A673 (cell line): ENCODE results near the gene ANKRD11. TPM values are rescaled to one million over a fixed set of nuclear protein-coding genes. Genes with fewer than 3 reads are reported as not detected.
"Not testable (repeated sequence)": the region's sequence is repeated elsewhere in the genome, so short reads cannot be mapped to it uniquely, and the experiment has no call there.

ENCODE experiments used
- BruUV-seq: library from RNA; stranded (reverse); fragments of 400-500 nt; replicated peaks from 2 replicates; lab custom pipeline; 2021; lab: Mats Ljungman, UMichigan
- CTCF ChIA-PET: fragments of 300-600 bp; sonication (Branson Sonifier 250); formaldehyde crosslinking; loops from one replicate; lab custom pipeline; 2022; ENCODE audit warnings: antibody characterized with exemption; lab: Charles Lee
- POLR2A ChIA-PET: fragments of 300-600 bp; sonication (Branson Sonifier 250); formaldehyde crosslinking; loops from one replicate; lab custom pipeline; 2022; ENCODE audit warnings: antibody characterized with exemption; ENCODE audit not compliant: low non-redundant PET; lab: Charles Lee
- DNase-seq: peaks from one replicate; pipeline ENCODE4 v3.0.0-alpha.2; 2015; ENCODE audit warnings: low spot score
- H3K27ac ChIP-seq: fragments of 200-600 bp; sonication (generic); 2 replicates; pipeline ENCODE4 v1.5.1; 2016; ENCODE audit warnings: mixed run types, low read depth, mild to moderate bottlenecking, mixed read lengths, antibody characterized with exemption, low read length; ENCODE audit not compliant: poor library complexity, severe bottlenecking
- H3K27me3 ChIP-seq: fragments of 200-600 bp; sonication (generic); replicated peaks from 2 replicates; pipeline ENCODE4 v1.6.1; 2017; ENCODE audit warnings: mixed run types, low read depth, mild to moderate bottlenecking, mixed read lengths, antibody characterized with exemption, low read length; ENCODE audit not compliant: insufficient read depth, poor library complexity
- H3K36me3 ChIP-seq: fragments of 200-600 bp; sonication (generic); 2 replicates; pipeline ENCODE4 v1.6.1; 2016; ENCODE audit warnings: mixed run types, mild to moderate bottlenecking, mixed read lengths, antibody characterized with exemption, low read length; ENCODE audit not compliant: insufficient read depth, poor library complexity, severe bottlenecking
- H3K4me1 ChIP-seq: fragments of 200-600 bp; sonication (generic); 2 replicates; pipeline ENCODE4 v1.6.1; 2017; ENCODE audit warnings: mixed run types, mild to moderate bottlenecking, mixed read lengths, antibody characterized with exemption, low read length; ENCODE audit not compliant: insufficient read depth, poor library complexity, severe bottlenecking
- H3K4me3 ChIP-seq: fragments of 200-600 bp; sonication (generic); 2 replicates; pipeline ENCODE4 v1.5.1; 2016; ENCODE audit warnings: low read depth, mixed run types, mild to moderate bottlenecking, mixed read lengths, low read length; ENCODE audit not compliant: poor library complexity, severe bottlenecking
- H3K9me3 ChIP-seq: fragments of 200-600 bp; sonication (generic); 2 replicates; pipeline ENCODE4 v1.6.1; 2016; ENCODE audit warnings: mixed run types, low read depth, mild to moderate bottlenecking, mixed read lengths, antibody characterized with exemption, low read length; ENCODE audit not compliant: poor library complexity, severe bottlenecking
- EZH2 ChIP-seq: fragments of 200-600 bp; sonication (generic); IDR thresholded peaks from 2 replicates; pipeline ENCODE4 v1.6.1; 2017; ENCODE audit warnings: borderline replicate concordance, low read depth, mild to moderate bottlenecking, mixed read lengths, antibody characterized with exemption, low read length; ENCODE audit not compliant: poor library complexity, severe bottlenecking
- intact Hi-C: fragments of 100-400 bp; cut with micrococcal nuclease; formaldehyde crosslinking; loops from one replicate; pipeline ENCODE4 v1.10.0; 2022; ENCODE audit not compliant: unreplicated experiment
- total RNA-seq: library from RNA; stranded (reverse); gene quantifications from 2 replicates; pipeline ENCODE4 v1.2.3, GENCODE V29; 2021
- TF ChIP-seq, protein P1 (sequence below): fragments of 300-800, 200-600 bp; sonication (generic); conservative IDR thresholded peaks from 2 replicates; pipeline ENCODE4 v1.5.1; 2017; ENCODE audit warnings: low read depth, mild to moderate bottlenecking, antibody characterized with exemption, low read length, moderate library complexity, mixed read lengths

Gene ANKRD11
- total RNA-seq, 1 experiment from 2014 or later: 217 TPM

DNA sequence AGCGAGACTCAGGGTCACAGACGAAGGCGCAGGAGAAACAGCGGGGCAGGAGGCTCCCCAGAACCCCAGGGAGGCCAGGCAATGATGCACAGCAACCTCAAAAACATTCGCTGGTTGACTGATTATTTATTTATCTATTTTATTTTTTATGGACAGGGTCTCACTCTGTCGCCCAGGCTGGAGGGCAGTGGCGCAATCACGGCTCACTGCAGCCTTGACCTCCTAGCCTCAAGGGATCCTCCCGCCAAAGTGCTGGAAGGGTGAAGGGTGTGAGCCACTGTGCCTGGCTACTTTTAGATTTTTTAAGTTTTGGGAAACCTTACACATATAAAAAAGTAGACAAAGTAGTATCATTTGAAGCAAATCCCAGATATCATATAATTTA is 189.4 kb downstream of the ANKRD11 start:
- Histone ChIP-seq H3K27ac (no peak overlapping the region), H3K27me3 (no peaks in the 10 kb centered on the region), H3K36me3 (peaks cover 24% of the 10 kb centered on the region), H3K4me3 (no peak overlapping the region), H3K4me1 (no peaks in the 10 kb centered on the region), H3K9me3 (no peaks in the 10 kb centered on the region)
- DNase-seq: no peak
- TF ChIP-seq EZH2: no peak
- TF ChIP-seq, protein P1, sequence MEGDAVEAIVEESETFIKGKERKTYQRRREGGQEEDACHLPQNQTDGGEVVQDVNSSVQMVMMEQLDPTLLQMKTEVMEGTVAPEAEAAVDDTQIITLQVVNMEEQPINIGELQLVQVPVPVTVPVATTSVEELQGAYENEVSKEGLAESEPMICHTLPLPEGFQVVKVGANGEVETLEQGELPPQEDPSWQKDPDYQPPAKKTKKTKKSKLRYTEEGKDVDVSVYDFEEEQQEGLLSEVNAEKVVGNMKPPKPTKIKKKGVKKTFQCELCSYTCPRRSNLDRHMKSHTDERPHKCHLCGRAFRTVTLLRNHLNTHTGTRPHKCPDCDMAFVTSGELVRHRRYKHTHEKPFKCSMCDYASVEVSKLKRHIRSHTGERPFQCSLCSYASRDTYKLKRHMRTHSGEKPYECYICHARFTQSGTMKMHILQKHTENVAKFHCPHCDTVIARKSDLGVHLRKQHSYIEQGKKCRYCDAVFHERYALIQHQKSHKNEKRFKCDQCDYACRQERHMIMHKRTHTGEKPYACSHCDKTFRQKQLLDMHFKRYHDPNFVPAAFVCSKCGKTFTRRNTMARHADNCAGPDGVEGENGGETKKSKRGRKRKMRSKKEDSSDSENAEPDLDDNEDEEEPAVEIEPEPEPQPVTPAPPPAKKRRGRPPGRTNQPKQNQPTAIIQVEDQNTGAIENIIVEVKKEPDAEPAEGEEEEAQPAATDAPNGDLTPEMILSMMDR: no peak
- intact Hi-C loops: no loop called here
- POLR2A ChIA-PET: no interaction called here
- no TSS peak for BruUV-seq
- CTCF ChIA-PET: no interaction called here

DNA sequence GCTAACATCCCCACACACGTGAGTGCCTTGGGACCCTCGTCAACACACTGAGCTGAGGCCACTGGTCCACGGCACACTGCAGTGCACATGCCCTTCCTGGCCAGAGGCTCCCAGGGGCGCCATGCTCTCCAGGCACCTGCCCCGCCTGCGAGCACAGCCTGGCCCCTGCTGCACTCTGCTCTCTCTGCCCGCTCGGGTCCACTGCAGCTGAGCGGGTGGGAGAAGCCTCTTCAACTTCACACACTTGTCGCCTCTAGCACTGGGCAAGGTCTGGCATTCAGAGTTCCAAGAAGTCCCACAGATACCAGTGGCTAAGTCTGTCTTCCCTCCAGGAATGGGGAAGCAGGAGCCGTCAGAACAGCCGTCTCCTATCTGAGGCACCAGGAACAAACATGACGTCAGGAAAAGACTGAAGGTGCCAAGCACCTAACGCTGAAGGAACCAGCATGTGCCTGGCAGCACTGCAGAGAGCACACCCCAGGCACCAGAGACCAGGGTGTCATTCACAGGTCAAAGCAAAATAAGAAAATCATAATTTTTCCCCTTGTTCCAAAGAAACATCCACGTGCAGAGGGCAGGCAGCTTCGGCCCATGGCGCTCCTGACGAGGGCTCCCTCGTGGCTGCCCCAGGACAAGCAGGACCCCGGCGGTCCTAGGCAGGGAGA is 189.9 kb downstream of the ANKRD11 start:
- no peaks in the 10 kb centered on the region for H3K9me3 ChIP-seq
- H3K27me3 ChIP-seq: no peaks in the 10 kb centered on the region
- H3K4me3 ChIP-seq: no peak overlapping the region
- CTCF ChIA-PET: no interaction called here
- no peak for DNase-seq
- no peak overlapping the region for H3K27ac ChIP-seq
- intact Hi-C loops: no loop called here
- peaks cover 24% of the 10 kb centered on the region for H3K36me3 ChIP-seq
- TF ChIP-seq, protein P1: no peak
- TF ChIP-seq EZH2: no peak
- POLR2A ChIA-PET: no interaction called here
- H3K4me1 ChIP-seq: no peaks in the 10 kb centered on the region
- BruUV-seq: no TSS peak

DNA sequence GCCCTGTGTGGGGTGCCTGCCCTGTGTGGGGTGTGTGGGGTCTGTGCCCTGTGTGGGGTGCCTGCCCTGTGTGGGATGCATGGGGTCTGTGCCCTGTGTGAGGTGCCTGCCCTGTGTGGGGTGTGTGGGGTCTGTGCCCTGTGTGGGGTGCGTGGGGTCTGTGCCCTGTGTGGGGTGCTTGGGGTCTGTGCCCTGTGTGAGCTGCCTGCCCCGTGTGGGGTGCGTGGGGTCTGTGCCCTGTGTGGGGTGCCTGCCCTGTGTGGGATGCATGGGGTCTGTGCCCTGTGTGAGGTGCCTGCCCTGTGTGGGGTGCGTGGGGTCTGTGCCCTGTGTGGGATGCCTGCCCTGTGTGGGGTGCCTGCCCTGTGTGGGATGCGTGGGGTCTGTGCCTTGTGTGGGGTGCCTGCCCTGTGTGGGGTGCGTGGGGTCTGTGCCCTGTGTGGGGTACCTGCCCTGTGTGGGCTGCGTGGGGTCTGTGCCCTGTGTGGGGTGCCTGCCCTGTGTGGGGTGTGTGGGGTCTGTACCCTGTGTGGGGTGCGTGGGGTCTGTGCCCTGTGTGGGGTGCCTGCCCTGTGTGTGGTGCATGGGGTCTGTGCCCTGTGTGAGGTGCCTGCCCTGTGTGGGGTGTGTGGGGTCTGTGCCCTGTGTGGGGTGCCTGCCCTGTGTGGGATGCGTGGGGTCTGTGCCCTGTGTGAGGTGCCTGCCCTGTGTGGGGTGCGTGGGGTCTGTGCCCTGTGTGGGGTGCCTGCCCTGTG is 190.8 kb downstream of the ANKRD11 start:
- POLR2A ChIA-PET, H3K4me3 ChIP-seq, H3K9me3 ChIP-seq, H3K27ac ChIP-seq, intact Hi-C loops, H3K4me1 ChIP-seq, BruUV-seq, H3K27me3 ChIP-seq, CTCF ChIA-PET, DNase-seq: not testable (repeated sequence)
- H3K36me3 ChIP-seq: peaks cover 18% of the 10 kb centered on the region
